Activated T-helper 17 cell treated with anti-CD3 and anti-CD28 coated beads, Interleukin-2, amount 50 U/mL, for 72 hours (primary cell): ENCODE results near the gene ZNF18. TPM values are rescaled to one million over a fixed set of nuclear protein-coding genes. Genes with fewer than 3 reads are reported as not detected.
"Not testable (repeated sequence)": the region's sequence is repeated elsewhere in the genome, so short reads cannot be mapped to it uniquely, and the experiment has no call there.

Experiments
- ATAC-seq: fragments of 150-1000 bp; cut with Tn5 transposase; replicated peaks from 2 replicates; pipeline ENCODE4 v1.10.0; 2021; ENCODE audit warnings: mild to moderate bottlenecking, moderate library complexity
- H3K27ac Mint-ChIP-seq: one replicate; pipeline ENCODE4 v1.8.0; 2022; ENCODE audit warnings: mixed read lengths
- H3K27me3 Mint-ChIP-seq: one replicate; pipeline ENCODE4 v1.8.0; 2022; ENCODE audit warnings: mixed read lengths
- H3K36me3 Mint-ChIP-seq: one replicate; pipeline ENCODE4 v1.8.0; 2022; ENCODE audit warnings: low read depth, mild to moderate bottlenecking, mixed read lengths
- H3K4me1 Mint-ChIP-seq: one replicate; pipeline ENCODE4 v1.8.0; 2022; ENCODE audit warnings: mixed read lengths
- H3K4me3 Mint-ChIP-seq: one replicate; pipeline ENCODE4 v1.8.0; 2022; ENCODE audit warnings: mild to moderate bottlenecking, mixed read lengths
- H3K9me3 Mint-ChIP-seq: one replicate; pipeline ENCODE4 v1.8.0; 2022; ENCODE audit warnings: mixed read lengths
- total RNA-seq, 2 donors: library from RNA; stranded (reverse); gene quantifications; one replicate each; pipeline ENCODE4 v1.2.3, GENCODE V29; 2022

The ZNF18 gene
- total RNA-seq, 2 donors from 2014 or later, result 5.1 to 5.7 TPM

DNA sequence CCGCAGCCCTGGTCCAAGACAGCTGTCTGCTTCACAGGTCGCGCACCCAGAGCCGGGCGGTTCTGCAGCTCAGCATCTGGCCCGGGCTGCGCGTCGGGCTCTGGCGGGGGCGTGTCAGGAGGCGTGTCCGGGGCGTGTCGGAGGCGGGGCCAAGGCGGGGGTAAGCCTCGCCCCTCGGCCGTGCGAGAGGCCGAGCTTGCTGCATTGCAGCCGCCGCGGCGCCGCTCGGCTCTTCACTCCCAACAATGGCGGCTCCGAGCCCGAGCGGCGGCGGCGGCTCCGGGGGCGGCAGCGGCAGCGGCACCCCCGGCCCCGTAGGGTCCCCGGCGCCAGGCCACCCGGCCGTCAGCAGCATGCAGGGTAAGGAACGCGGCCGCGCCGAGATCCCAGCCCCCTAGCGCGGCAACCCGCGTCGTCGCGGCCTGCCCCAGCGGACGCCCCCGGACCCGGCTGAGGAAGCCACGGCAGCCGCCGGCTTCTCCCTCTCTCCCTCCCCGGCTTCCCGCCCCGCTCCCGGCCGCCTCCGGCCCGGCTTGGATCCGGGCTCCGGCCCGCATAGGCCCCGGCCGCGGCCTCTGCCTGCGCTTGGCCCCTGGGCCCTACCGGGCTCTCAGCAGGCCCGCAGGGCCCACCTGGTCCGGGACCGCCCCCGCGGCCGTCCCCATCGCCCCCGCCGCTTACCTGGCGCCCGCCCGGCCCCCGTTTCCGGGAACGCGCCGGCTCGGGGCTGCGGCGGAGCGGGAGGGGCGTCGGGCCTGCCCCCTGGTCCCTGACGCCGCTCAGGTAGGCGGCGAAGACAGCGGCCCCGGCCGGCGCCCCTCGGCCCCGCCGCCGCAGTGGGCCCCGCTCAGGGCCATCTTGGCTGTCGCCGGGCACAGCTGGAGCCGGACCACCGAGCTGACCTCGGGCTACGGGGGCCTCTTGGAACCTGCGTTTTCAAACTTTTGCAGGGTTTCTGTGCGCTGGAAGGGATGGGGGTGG, 23.7 kb upstream of the ZNF18 start, which contains the start of gene MAP2K4:
TSS of gene MAP2K4 (plus strand) at position 236 of the 981 bp plus-strand sequence. CDS start at position 246, 10 bp downstream.
- Mint-ChIP-seq H3K36me3 (no peaks in the 10 kb centered on the region), H3K4me3 (peak within 1 kb of the TSS; percentile 77), H3K27me3 (no peaks in the 10 kb centered on the region), H3K27ac (peak within 1 kb of the TSS; percentile 72), H3K9me3 (no peaks in the 10 kb centered on the region), H3K4me1 (peaks cover 10% of the 10 kb centered on the region)
- ATAC-seq, result peak; percentile 96

DNA sequence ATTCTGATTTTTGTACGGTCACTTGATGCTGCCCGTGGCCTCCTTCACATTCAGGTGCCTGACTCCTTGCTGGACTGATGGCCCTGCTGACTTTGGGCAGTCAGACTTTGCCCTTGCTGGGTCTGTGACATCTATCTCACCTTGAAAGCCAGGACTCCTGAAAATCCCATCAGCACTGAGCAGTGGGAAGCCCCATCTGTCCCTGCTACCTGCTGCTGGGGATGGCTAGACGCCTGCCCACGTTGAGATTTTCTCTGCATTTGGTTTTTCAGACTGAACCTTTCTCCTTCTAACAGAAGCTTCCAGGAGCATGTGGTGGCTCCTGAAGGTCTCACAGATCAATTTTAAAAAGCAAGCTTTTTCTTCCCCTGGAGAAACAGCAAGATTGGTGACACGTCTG, 10.2 kb upstream of the ZNF18 start:
- H3K27ac Mint-ChIP-seq, result no peak overlapping the region
- peaks cover 4% of the 10 kb centered on the region for H3K27me3 Mint-ChIP-seq
- no peaks in the 10 kb centered on the region for H3K9me3 Mint-ChIP-seq
- ATAC-seq, result no peak
- no peaks in the 10 kb centered on the region for H3K36me3 Mint-ChIP-seq
- H3K4me3 Mint-ChIP-seq, result no peak overlapping the region
- no peaks in the 10 kb centered on the region for H3K4me1 Mint-ChIP-seq

DNA sequence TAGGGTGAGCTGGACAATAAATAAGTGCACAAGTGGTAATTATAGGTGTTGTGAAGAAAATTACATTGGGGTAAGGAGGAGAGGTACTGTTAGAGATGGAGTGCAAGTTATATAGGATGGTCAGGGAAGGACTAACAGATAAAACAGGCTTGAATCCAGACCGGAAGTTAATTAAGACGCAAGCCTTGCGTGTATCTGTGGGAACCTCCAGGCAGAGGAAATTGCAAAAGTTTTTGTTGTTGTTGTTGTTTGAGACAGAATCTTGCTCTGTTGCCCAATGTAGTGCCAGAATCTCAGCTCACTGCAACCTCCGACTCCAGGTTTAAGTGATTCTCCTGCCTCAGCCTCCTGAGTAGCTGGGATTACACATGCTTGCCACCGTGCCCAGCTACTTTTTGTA, 2.4 kb upstream of the ZNF18 start:
- Mint-ChIP-seq H3K9me3 (no peaks in the 10 kb centered on the region), H3K27ac (no peak overlapping the region), H3K4me3 (no peak overlapping the region), H3K36me3 (no peaks in the 10 kb centered on the region), H3K4me1 (peaks cover 4% of the 10 kb centered on the region), H3K27me3 (no peaks in the 10 kb centered on the region)
- ATAC-seq, result no peak

DNA sequence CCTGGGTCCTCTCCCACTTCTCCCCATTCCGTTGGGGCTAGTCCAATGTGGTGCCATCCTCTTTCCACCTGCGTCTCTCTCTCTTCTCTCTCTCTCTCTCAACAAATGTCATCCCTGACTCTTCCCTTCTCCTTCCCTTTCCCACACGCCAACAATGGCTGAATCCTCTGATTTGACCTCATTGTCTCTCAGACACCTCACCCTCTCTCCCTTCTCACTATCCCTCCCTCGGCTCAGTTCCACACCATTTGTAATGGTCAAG, 628 bp upstream of the ZNF18 start:
- no peaks in the 10 kb centered on the region for H3K27me3 Mint-ChIP-seq
- ATAC-seq, result no peak
- H3K4me1 Mint-ChIP-seq, result peaks cover 4% of the 10 kb centered on the region
- H3K36me3 Mint-ChIP-seq, result peaks cover 2% of the 10 kb centered on the region
- peak overlapping the region; percentile 87 for H3K27ac Mint-ChIP-seq
- no peaks in the 10 kb centered on the region for H3K9me3 Mint-ChIP-seq
- H3K4me3 Mint-ChIP-seq, result peak overlapping the region; percentile 92

DNA sequence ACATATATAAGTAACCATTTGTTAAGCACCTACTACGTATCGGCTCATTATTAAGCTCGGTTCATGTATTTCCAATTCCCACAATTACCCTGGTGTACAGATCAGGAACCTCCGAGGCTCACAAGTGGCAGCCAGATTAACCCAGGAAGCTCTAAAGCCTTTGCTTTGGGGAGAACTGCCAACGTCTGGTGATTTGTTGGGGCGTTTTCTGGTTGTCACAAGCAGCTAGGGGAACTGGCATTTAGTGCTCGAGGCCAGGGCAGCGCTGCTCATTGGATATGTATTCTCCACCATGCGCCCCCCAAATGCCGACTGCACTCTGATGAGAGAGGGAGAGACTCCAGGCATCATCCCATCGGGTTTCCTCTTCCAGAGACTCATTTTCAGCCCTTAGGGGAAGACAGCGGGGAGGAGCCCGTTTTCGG, 541 bp downstream of the ZNF18 start:
- H3K36me3 Mint-ChIP-seq, result peaks cover 11% of the 10 kb centered on the region
- peaks cover 4% of the 10 kb centered on the region for H3K4me1 Mint-ChIP-seq
- peak overlapping the region; percentile 92 for H3K4me3 Mint-ChIP-seq

DNA sequence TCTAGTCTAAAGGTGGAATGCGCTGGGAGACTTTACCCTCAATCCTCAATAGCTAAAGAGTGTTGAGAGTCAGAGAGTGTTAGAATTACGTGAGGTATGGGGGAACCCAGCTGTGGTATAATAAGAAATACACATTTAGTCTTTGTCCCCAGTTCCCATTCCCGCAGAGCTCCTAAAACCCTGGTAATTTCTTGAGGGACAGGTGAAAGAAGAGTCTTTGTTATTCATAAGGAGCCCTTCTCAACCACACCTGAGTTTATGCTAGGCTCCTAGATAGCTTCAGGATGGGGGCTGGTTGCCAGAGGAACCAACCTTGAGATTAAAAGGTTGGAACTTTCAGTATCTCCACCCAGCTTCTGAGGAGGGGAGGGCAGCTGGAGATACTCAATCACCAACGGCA, 5.8 kb downstream of the ZNF18 start:
- no peaks in the 10 kb centered on the region for H3K9me3 Mint-ChIP-seq
- peaks cover 60% of the 10 kb centered on the region for H3K36me3 Mint-ChIP-seq
- no peaks in the 10 kb centered on the region for H3K27me3 Mint-ChIP-seq
- no peak for ATAC-seq
- no peak overlapping the region for H3K4me3 Mint-ChIP-seq
- no peaks in the 10 kb centered on the region for H3K4me1 Mint-ChIP-seq
- no peak overlapping the region for H3K27ac Mint-ChIP-seq

More for the DNA sequence above, 541 bp downstream of the ZNF18 start:
- Mint-ChIP-seq H3K9me3 (no peaks in the 10 kb centered on the region), H3K27me3 (no peaks in the 10 kb centered on the region), H3K27ac (peak overlapping the region; percentile 86)
- peak; percentile 22 for ATAC-seq

DNA sequence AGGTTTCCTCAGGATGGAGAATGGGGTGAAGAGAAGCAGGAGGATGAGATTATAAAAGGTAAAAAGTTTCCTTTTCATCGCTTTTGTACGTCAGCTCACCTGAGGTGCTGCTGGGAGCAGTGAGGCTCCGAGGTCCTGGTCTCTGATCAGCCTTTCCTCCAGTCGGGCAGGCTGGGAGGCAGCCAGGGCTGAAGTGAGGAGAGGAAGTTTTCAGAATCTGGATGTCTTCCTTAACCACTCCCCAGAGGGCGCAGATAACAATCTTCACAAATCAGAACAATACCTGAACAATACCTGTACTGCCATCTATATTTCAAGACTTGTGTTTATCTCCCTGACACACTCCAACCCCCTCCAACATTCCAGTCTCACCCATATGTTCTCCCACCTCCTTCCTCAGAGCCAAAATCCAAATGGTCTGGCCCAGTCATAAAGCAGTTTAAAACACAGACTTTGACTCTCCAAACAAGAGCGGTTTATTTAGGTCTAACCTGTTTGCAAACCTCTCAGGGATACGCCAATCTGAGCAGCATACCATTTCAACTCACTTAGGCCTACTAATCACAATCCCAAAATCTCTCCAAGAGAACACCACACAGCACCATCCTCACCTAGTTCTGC, 6.8 kb downstream of the ZNF18 start:
- peak overlapping the region; percentile 44 for H3K27ac Mint-ChIP-seq
- no peak overlapping the region for H3K4me3 Mint-ChIP-seq
- peaks cover 60% of the 10 kb centered on the region for H3K36me3 Mint-ChIP-seq
- ATAC-seq, result no peak
- H3K27me3 Mint-ChIP-seq, result no peaks in the 10 kb centered on the region
- no peaks in the 10 kb centered on the region for H3K4me1 Mint-ChIP-seq
- no peaks in the 10 kb centered on the region for H3K9me3 Mint-ChIP-seq

DNA sequence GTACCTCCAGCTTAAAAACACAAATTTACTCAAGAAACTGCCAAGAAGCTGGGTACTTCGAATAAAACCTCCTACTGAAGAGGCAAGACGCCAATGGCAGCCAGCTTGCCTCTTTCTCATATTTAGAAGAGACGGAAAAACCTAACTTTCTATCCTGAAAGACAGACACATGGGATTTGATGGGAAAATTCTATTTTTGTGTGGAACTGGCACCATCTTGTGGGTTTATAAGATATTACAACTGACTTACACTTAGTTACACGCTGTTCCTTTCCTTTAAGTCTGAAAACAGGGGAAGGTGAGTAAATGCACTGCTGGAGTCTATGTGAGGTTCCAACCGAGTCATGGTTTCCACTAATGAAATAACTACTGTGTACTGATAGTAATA, 10.3 kb downstream of the ZNF18 start:
- Mint-ChIP-seq H3K4me1 (no peaks in the 10 kb centered on the region), H3K9me3 (no peaks in the 10 kb centered on the region), H3K36me3 (peaks cover 81% of the 10 kb centered on the region)

DNA sequence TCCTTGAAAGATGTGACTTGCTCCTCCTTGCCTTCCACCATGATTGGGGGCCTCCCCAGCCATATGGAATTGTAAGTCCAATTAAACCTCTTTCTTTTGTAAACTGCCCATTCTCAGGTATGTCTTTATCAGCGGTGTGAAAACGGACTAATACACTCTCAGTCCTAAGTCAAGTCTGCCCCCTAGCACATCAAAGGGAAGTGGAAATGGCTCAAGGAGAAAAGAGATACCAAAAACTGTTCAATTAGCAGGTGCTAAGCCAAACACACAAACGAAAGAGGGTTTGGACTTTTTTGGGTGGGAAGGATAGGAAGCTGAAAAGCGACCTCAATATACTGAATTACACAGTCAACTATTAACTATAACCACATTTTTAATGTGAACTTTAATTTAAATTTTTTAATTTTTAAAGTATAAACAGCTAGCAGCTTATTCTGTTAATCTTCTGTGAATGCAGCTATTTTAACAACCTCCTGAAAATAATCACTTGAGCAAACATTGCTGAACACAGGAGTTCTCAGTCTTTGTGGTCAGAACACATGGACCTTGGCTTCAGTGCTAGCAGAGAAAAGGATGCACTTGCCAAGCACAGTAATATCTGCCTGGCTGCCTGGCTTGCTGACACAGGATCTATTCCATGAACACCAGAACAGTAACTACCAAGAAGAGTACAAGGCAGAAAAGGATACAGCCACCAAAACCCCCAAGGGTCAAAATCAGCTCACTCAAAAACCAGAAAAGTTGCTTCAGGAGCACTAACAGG, 10.9 kb downstream of the ZNF18 start:
- no peaks in the 10 kb centered on the region for H3K27me3 Mint-ChIP-seq
- H3K4me1 Mint-ChIP-seq, result no peaks in the 10 kb centered on the region
- H3K4me3 Mint-ChIP-seq, result no peak overlapping the region
- ATAC-seq, result no peak
- no peak overlapping the region for H3K27ac Mint-ChIP-seq
- peaks cover 84% of the 10 kb centered on the region for H3K36me3 Mint-ChIP-seq
- H3K9me3 Mint-ChIP-seq, result no peaks in the 10 kb centered on the region

More for the DNA sequence above, 10.3 kb downstream of the ZNF18 start:
- Mint-ChIP-seq H3K27me3 (no peaks in the 10 kb centered on the region), H3K4me3 (no peak overlapping the region), H3K27ac (no peak overlapping the region)
- no peak for ATAC-seq

DNA sequence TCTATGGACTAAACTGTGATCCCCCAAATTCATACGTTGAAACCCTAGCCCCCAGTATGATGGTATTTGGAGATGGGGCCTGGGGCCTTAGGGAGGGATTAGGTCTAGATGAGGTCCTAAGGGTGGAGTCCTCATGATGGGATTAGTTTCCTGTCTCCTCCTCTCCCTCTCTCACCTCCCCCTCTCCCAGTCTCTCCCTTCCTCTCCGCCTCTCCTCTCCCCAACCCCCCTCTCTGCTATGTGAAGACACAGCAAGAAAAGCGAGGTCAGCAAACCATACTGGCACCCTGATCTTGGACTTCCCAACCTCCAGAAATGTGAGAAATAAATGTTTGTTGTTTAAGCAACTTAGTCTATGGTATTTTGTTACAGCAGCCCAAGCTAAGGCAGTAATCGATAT, 15.4 kb downstream of the ZNF18 start:
- no peak for ATAC-seq
- Mint-ChIP-seq H3K9me3 (no peaks in the 10 kb centered on the region), H3K27me3 (no peaks in the 10 kb centered on the region), H3K4me3 (no peak overlapping the region), H3K36me3 (peaks cover 80% of the 10 kb centered on the region), H3K27ac (no peak overlapping the region), H3K4me1 (no peaks in the 10 kb centered on the region)

DNA sequence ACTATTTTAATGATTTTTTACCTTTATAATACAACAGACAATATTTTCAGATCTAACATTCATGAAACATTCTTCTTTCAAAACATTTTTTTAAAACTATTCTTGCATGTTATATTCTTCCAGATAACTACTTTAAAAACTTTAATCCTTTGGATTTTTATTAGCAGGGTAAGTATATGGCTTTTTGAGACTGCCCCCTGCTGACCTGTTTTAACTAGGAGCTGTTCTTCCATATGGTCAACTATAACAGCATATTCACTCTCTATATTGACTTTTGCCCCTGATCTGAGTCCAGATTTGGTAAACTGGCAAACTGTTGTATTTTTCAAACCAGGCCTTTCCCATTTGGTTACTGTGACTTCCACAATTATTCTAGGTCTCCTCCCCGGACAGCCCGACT, 16.5 kb downstream of the ZNF18 start:
- Mint-ChIP-seq H3K27me3 (no peaks in the 10 kb centered on the region), H3K4me3 (no peak overlapping the region), H3K27ac (no peak overlapping the region), H3K9me3 (no peaks in the 10 kb centered on the region), H3K36me3 (peaks cover 80% of the 10 kb centered on the region), H3K4me1 (no peaks in the 10 kb centered on the region)
- no peak for ATAC-seq

DNA sequence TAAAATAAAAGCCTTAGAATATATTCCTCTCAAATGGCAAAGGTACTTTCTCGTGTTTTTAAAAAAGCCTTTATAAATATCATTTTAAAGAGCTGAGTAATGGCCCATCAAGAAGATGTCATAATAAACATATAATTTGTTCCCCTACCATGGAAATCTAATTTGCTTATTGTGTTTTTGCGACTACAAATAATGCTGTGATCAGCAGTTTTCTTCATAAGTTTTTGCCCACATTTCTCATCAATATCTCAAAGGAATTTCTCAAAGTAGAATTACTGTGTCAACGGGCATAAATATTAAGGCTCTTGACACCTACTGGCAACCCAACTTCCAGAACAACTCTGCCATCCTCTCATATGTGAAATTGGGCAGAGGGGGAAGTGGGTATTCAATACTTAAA, 17.5 kb downstream of the ZNF18 start:
- Mint-ChIP-seq H3K4me3 (no peak overlapping the region), H3K4me1 (peaks cover 5% of the 10 kb centered on the region), H3K27me3 (no peaks in the 10 kb centered on the region), H3K9me3 (no peaks in the 10 kb centered on the region), H3K36me3 (peaks cover 83% of the 10 kb centered on the region), H3K27ac (no peak overlapping the region)
- no peak for ATAC-seq

DNA sequence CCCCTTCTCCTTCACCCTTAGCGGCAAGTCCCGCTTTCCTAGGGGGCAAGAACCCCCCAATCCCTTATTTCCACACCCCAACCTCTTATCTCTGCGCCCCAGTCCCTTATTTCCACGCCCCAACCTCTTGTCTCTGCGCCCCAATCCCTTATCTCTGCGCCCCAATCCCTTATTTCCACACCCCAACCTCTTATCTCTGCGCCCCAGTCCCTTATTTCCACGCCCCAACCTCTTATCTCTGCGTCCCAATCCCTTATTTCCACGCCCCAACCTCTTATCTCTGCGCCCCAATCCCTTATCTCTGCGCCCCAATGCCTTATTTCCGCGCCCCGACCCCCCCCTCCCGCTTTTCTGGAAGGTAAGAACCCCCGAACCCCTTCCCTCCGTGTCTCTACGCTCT, 24.5 kb downstream of the ZNF18 start:
- H3K4me3 Mint-ChIP-seq, H3K4me1 Mint-ChIP-seq, H3K27me3 Mint-ChIP-seq, ATAC-seq, H3K27ac Mint-ChIP-seq: not testable (repeated sequence)
- peaks cover 14% of the 10 kb centered on the region for H3K9me3 Mint-ChIP-seq
- peaks cover 22% of the 10 kb centered on the region for H3K36me3 Mint-ChIP-seq

DNA sequence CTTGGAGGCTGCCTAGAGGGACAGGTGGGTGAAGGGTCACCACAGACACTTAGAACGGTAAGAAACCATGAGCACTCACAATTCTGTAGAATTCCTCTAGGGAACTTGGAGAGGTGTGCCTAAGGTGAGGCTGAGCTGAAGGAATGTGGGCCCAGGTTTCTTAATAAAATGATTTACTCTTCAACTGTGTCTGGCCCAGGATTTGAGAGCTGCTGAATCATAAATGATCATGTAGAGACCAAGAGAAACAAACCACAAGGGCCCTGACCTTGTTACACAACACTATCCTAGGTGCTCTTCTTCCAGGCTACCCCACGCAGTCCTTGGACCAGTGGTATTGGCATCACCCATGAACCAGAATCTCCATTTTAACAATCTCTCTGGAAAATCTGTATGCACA, 27.7 kb downstream of the ZNF18 start:
- Mint-ChIP-seq H3K9me3 (peaks cover 30% of the 10 kb centered on the region), H3K4me3 (no peak overlapping the region), H3K36me3 (peaks cover 12% of the 10 kb centered on the region), H3K4me1 (no peaks in the 10 kb centered on the region), H3K27ac (no peak overlapping the region), H3K27me3 (no peaks in the 10 kb centered on the region)
- ATAC-seq, result no peak
